Gastroesophageal sphincter (tissue), 4 donors: Measurements from ENCODE around the gene PRTFDC1. TPM values are rescaled to one million over a fixed set of nuclear protein-coding genes. Genes with fewer than 3 reads are reported as not detected.

Source experiments
- ATAC-seq: fragments of 150-250 bp; one replicate; pipeline ENCODE4 v1.9.1; 2016; ENCODE audit warnings: mild to moderate bottlenecking, moderate library complexity
- H3K27ac ChIP-seq, 4 donors: fragments of 200-600 bp; sonication (generic) in 3 of 4; 1 replicate in 3 of 4; 2 replicates in 1 of 4; pipeline ENCODE4 v1.5.1; 2016 to 2019
- H3K27me3 ChIP-seq: fragments of 200-600 bp; sonication (generic); one replicate; pipeline ENCODE4 v1.5.1; 2019
- H3K36me3 ChIP-seq, 2 donors: fragments of 200-600 bp; sonication (generic); one replicate each; pipeline ENCODE4 v1.5.1; 2019; ENCODE audit warnings: control low read depth in 1 of 2
- H3K4me1 ChIP-seq, 3 donors: fragments of 200-600 bp; sonication (generic); 1 replicate in 2 of 3; 2 replicates in 1 of 3; pipeline ENCODE4 v1.5.1; 2016 to 2019; ENCODE audit warnings: control low read depth in 2 of 3
- H3K4me3 ChIP-seq, 2 donors: fragments of 200-600 bp; sonication (generic); one replicate each; pipeline ENCODE4 v1.5.1; 2019; ENCODE audit warnings: mild to moderate bottlenecking in 1 of 2, moderate library complexity in 1 of 2
- H3K9me3 ChIP-seq, 3 donors: fragments of 200-600 bp; sonication (generic); one replicate each; pipeline ENCODE4 v1.5.1; 2017 to 2019; ENCODE audit warnings: control low read depth in 2 of 3
- EP300 ChIP-seq: sonication (generic); formaldehyde crosslinking; IDR thresholded peaks from one replicate; pipeline ENCODE4 v1.6.1; 2017; ENCODE audit warnings: antibody characterized with exemption, mild to moderate bottlenecking
- POLR2A ChIP-seq, 2 donors: fragments of 450-650 bp; IDR thresholded peaks; one replicate each; pipeline ENCODE4 v1.6.1; 2017; ENCODE audit warnings: antibody characterized with exemption in 2 of 2, mild to moderate bottlenecking in 2 of 2, moderate library complexity in 1 of 2
- POLR2AphosphoS5 ChIP-seq: sonication (generic); formaldehyde crosslinking; IDR thresholded peaks from one replicate; pipeline ENCODE4 v1.6.1; 2017; ENCODE audit warnings: antibody characterized with exemption
- WGBS, 2 donors: methylation state at CpG; one replicate each; pipeline ENCODE4 v1.1.5; 2018; ENCODE audit warnings: low coverage in 1 of 2; 5-methylcytosine and 5-hydroxymethylcytosine counted together
- total RNA-seq, 4 donors: library from RNA; depleted of rRNA; stranded (reverse); fragments of >200 nt; gene quantifications; one replicate each; pipeline ENCODE4 v1.1.0, GENCODE V29; 2016
- TF ChIP-seq, protein P1 (sequence below), 4 experiments: fragments of 200-600 bp in 2 of 4; fragments of 450-650 bp in 2 of 4; sonication (generic) in 1 of 4; IDR thresholded peaks; one replicate each; pipeline ENCODE4 v1.5.1; 2017 to 2019; ENCODE audit warnings: antibody characterized with exemption in 4 of 4, mild to moderate bottlenecking in 2 of 4, moderate library complexity in 2 of 4

PRTFDC1 gene
- total RNA-seq, 4 donors from 2014 or later: 3.2 to 14.6 (median 7.9) TPM

- H3K4me1 ChIP-seq: peaks cover 0 to 31% (median 8%) of the 10 kb centered on the region in 3 donors
- ATAC-seq: peak; percentile 4
These were observed 934 bp downstream of the PRTFDC1 start for GRCh38 chr10:24951201-24952142.

DNA sequence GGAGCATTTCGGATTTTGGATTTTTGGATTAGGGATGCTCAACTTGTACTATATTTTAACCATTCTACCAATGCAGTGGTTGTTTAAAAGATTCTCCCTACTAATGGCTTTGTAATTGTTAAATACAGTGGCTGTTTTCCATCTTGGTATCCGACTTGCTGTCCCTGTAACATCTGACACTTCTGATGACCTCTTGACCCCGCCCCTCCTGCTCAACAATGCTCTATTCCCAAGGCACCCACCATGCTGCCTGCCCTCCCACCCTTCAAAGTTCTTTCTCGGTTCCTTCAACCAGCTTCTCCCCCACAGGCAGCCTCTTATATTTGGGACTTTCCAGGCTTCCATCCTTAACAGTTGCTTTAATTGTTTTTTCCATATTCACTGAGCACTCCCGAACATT, 2.0 kb downstream of the PRTFDC1 start:
- TF ChIP-seq, protein P1, sequence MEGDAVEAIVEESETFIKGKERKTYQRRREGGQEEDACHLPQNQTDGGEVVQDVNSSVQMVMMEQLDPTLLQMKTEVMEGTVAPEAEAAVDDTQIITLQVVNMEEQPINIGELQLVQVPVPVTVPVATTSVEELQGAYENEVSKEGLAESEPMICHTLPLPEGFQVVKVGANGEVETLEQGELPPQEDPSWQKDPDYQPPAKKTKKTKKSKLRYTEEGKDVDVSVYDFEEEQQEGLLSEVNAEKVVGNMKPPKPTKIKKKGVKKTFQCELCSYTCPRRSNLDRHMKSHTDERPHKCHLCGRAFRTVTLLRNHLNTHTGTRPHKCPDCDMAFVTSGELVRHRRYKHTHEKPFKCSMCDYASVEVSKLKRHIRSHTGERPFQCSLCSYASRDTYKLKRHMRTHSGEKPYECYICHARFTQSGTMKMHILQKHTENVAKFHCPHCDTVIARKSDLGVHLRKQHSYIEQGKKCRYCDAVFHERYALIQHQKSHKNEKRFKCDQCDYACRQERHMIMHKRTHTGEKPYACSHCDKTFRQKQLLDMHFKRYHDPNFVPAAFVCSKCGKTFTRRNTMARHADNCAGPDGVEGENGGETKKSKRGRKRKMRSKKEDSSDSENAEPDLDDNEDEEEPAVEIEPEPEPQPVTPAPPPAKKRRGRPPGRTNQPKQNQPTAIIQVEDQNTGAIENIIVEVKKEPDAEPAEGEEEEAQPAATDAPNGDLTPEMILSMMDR (IDR thresholded peaks at IDR 0.05): no peak
- TF ChIP-seq POLR2AphosphoS5: no peak
- no peak for TF ChIP-seq EP300
- no peak for TF ChIP-seq POLR2A (IDR thresholded peaks at IDR 0.05)
- H3K9me3 ChIP-seq: no peaks in the 10 kb centered on the region
- no peak overlapping the region for H3K4me3 ChIP-seq
- H3K36me3 ChIP-seq: no peaks in the 10 kb centered on the region
- no peak overlapping the region for H3K27ac ChIP-seq
- 60 to 62% methylated on average over 4 to 5 of the region's 5 CpGs for WGBS, 2 donors
- no peak for ATAC-seq
- no peaks in the 10 kb centered on the region for H3K27me3 ChIP-seq
- H3K4me1 ChIP-seq: peaks cover 0 to 31% (median 8%) of the 10 kb centered on the region in 3 donors

More at GRCh38 chr10:24951201-24952142, 934 bp downstream of the PRTFDC1 start:
- no peaks in the 10 kb centered on the region for H3K36me3 ChIP-seq
- WGBS, 2 donors: 39 to 45% methylated on average over 4 to 9 of the region's 10 CpGs
- peak overlapping the region in 3 of 4 donors; percentile 84 to 88 (median 85) for H3K27ac ChIP-seq
- H3K9me3 ChIP-seq: no peaks in the 10 kb centered on the region
- H3K4me3 ChIP-seq: peak overlapping the region; percentile 56 to 81
- H3K27me3 ChIP-seq: no peaks in the 10 kb centered on the region
- TF ChIP-seq, protein P1 (IDR thresholded peaks at IDR 0.05): no peak
- no peak for TF ChIP-seq EP300
- TF ChIP-seq POLR2AphosphoS5: no peak
- TF ChIP-seq POLR2A (IDR thresholded peaks at IDR 0.05): no peak

DNA sequence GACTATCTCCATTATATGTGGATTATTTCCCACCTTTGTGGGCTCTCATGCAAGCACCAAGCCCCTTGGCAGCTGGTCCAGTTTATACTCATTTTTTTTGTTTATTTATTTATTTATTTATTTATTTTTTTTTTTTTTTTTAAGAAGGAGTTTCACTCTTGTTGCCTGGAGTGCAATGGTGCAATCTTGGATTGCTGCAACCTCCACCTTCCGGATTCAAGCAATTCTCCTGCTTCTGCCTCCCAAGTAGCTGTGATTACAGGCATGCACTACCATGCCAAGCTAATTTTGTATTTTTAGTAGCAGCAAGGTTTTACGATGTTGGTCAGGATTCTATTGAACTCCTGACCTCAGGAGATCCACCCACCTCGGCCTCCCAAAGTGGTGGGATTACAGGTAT, 2.8 kb downstream of the PRTFDC1 start:
- WGBS, 2 donors: 70 to 92% methylated on average over 2 to 3 of the region's 3 CpGs
- H3K36me3 ChIP-seq: no peaks in the 10 kb centered on the region
- H3K27me3 ChIP-seq: no peaks in the 10 kb centered on the region

DNA sequence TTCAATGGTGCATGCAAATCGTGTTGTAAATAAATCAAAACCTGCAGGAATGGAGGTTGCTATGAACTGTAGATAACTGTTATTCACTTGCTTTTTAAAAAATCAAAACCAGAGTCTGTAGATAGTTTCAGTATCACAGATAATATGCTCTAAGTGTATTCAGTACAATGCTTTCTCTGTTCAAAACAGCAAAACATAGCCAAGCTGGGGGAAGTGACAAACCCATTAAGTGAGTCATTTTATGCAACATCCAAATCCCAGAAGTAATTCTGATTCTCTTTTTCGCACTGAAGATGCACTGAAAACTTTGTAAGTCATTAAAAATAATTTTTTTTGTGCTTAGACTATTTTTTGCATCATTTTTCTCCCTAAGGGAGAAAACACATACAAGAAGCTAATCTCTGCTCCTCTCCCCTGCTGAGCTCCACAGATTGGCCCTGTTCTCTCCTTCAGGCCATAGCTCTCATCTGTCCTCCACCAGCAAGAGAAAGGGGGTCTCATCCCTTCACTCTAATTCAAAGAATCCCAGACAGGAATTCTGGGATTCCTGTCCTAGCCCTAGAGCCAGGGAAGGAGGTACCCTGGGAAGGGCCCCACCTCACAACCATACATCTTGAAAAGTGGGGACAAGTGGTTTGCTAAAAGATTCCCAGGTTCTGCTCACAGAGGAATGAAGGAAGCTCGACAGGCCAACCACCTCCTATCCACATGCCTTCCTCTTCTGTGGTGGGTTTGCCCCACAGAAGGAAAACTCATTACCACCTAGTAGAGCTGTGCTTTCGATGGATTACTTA, 4.9 kb downstream of the PRTFDC1 start:
- H3K4me1 ChIP-seq: peaks cover 0 to 14% (median 8%) of the 10 kb centered on the region in 3 donors
- H3K9me3 ChIP-seq: no peaks in the 10 kb centered on the region
- TF ChIP-seq POLR2AphosphoS5 (no peak), POLR2A (IDR thresholded peaks at IDR 0.05) (no peak), EP300 (no peak)
- TF ChIP-seq, protein P1 (IDR thresholded peaks at IDR 0.05): no peak
- H3K36me3 ChIP-seq: no peaks in the 10 kb centered on the region
- WGBS, 2 donors: 55 to 75% methylated on average over 3 to 4 of the region's 4 CpGs
- ATAC-seq: peak; percentile 42
- no peak overlapping the region for H3K4me3 ChIP-seq
- H3K27me3 ChIP-seq: no peaks in the 10 kb centered on the region
- peak overlapping the region in 3 of 4 donors; percentile 3 to 59 (median 47) for H3K27ac ChIP-seq

More for the DNA sequence above, 2.8 kb downstream of the PRTFDC1 start:
- Histone ChIP-seq H3K4me3 (no peak overlapping the region), H3K9me3 (no peaks in the 10 kb centered on the region), H3K27ac (no peak overlapping the region), H3K4me1 (peaks cover 0 to 31% (median 8%) of the 10 kb centered on the region in 3 donors)
- no peak for TF ChIP-seq EP300
- TF ChIP-seq, protein P1 (IDR thresholded peaks at IDR 0.05): no peak
- no peak for TF ChIP-seq POLR2AphosphoS5
- TF ChIP-seq POLR2A (IDR thresholded peaks at IDR 0.05): no peak
- ATAC-seq: no peak
